Measurements from ENCODE around the gene DHPS.

Gene DHPS

DNA sequence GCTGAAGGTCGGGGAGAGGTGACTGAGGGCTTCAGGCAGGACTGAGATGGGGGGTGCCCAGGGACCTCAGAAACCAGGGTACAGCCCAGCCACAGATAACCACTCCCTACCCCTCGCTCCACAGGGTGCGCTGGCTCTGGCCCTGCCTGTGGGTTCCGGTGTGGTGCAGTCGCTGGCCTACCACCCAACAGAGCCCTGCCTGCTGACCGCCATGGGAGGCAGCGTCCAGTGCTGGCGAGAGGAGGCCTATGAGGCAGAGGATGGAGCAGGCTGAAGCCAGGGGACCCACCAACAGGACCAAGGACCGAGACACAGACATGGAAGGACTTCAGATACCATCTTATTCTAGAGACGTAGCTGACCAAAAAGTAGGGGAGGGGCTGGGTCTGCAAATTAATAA, 6.3 kb downstream of the DHPS start:
- no peak for DNase-seq (ENCODE audit: low read depth in 2 of 2)
- TF ChIP-seq CTCF (IDR thresholded peaks at IDR 0.05; ENCODE audit: low read depth, low read length) = no peak
- no peak overlapping the region for H3K4me3 ChIP-seq (replicated peaks in 1 of 2; ENCODE audit: low read depth in 2 of 2, low read length in 2 of 2)

GRCh38 chr19:12672744-12673143, 8.9 kb downstream of the DHPS start:
- no peak overlapping the region for H3K4me3 ChIP-seq (replicated peaks in 1 of 2; ENCODE audit: low read depth in 2 of 2, low read length in 2 of 2)
- no peak for DNase-seq (ENCODE audit: low read depth in 2 of 2)
- TF ChIP-seq CTCF (IDR thresholded peaks at IDR 0.05; ENCODE audit: low read depth, low read length) = no peak

- no peak for TF ChIP-seq CTCF (IDR thresholded peaks at IDR 0.05; ENCODE audit: low read depth, low read length)
- peak overlapping the region; percentile 96 to 98 for H3K4me3 ChIP-seq (replicated peaks in 1 of 2; ENCODE audit: low read depth in 2 of 2, low read length in 2 of 2)
- no peak for DNase-seq (ENCODE audit: low read depth in 2 of 2)
These were observed 11.3 kb downstream of the DHPS start for GRCh38 chr19:12670159-12670928.

GRCh38 chr19:12669270-12670158, 12.2 kb downstream of the DHPS start:
- TF ChIP-seq CTCF (IDR thresholded peaks at IDR 0.05; ENCODE audit: low read depth, low read length) = no peak

DNA sequence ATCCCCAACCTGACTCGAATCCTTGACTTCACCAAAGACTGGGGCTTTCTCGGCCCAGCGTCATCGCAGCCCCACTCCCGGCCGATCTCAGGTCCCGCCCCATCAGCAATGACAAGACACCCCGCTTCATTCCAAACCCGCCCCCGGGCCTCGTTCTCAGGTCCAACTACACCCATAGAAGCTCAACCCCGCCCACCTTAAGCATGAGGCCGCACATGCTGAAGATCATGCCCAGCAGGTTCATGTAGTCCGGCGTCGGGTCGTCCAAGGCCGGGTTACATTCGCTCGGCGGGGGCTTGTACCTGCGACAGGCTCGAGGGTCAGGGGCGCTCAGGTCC, 12.8 kb downstream of the DHPS start:
- H3K4me3 ChIP-seq (replicated peaks in 1 of 2; ENCODE audit: low read depth in 2 of 2, low read length in 2 of 2) = peak overlapping the region; percentile 96 to 98
- no peak for TF ChIP-seq CTCF (IDR thresholded peaks at IDR 0.05; ENCODE audit: low read depth, low read length)
- peak; percentile 57 to 64 for DNase-seq (ENCODE audit: low read depth in 2 of 2)

More at GRCh38 chr19:12669270-12670158, 12.2 kb downstream of the DHPS start:
- DNase-seq (ENCODE audit: low read depth in 2 of 2) = peak; percentile 89 to 91
- H3K4me3 ChIP-seq (replicated peaks in 1 of 2; ENCODE audit: low read depth in 2 of 2, low read length in 2 of 2) = peak overlapping the region; percentile 96 to 98

GRCh38 chr19:12668346-12668745, 13.3 kb downstream of the DHPS start:
- peak overlapping the region; percentile 96 to 98 for H3K4me3 ChIP-seq (replicated peaks in 1 of 2; ENCODE audit: low read depth in 2 of 2, low read length in 2 of 2)
- no peak for DNase-seq (ENCODE audit: low read depth in 2 of 2)
- no peak for TF ChIP-seq CTCF (IDR thresholded peaks at IDR 0.05; ENCODE audit: low read depth, low read length)
